Activated gamma-delta T cell (primary cell): ENCODE measurements around the gene SLC6A12.
"Not testable (repeated sequence)": the region's sequence is repeated elsewhere in the genome, so short reads cannot be mapped to it uniquely, and the experiment has no call there.

Source experiments
- DNase-seq: peaks from one replicate; lab custom pipeline; 2025; lab: John Stamatoyannopoulos, UW

Gene SLC6A12

GRCh38 chr12:197911-198695 is 15.9 kb downstream of the SLC6A12 start:
- DNase-seq = no peak

- DNase-seq = no peak
Observed at GRCh38 chr12:197347-197746, 16.6 kb downstream of the SLC6A12 start.

- DNase-seq = no peak
Observed at GRCh38 chr12:196436-196835, 17.5 kb downstream of the SLC6A12 start.

GRCh38 chr12:195951-196350 is 18.0 kb downstream of the SLC6A12 start:
- DNase-seq = no peak

GRCh38 chr12:195156-195555 is 18.8 kb downstream of the SLC6A12 start:
- DNase-seq = no peak

- DNase-seq = no peak
Observed at GRCh38 chr12:194276-194675, 19.7 kb downstream of the SLC6A12 start.

GRCh38 chr12:193261-193660 is 20.7 kb downstream of the SLC6A12 start:
- DNase-seq = no peak

- DNase-seq = no peak
Observed at GRCh38 chr12:191541-191940, 22.4 kb downstream of the SLC6A12 start.

- DNase-seq = no peak
Observed at GRCh38 chr12:190881-191280, 23.1 kb downstream of the SLC6A12 start.

- DNase-seq = no peak
Observed at GRCh38 chr12:189622-189962, 24.4 kb downstream of the SLC6A12 start.

GRCh38 chr12:188910-189621 is 24.9 kb downstream of the SLC6A12 start:
- no peak for DNase-seq

GRCh38 chr12:187986-188909 is 25.7 kb downstream of the SLC6A12 start:
- not testable (repeated sequence) for DNase-seq

GRCh38 chr12:186006-186625 is 27.8 kb downstream of the SLC6A12 start:
- DNase-seq = no peak

GRCh38 chr12:185576-185955 is 28.4 kb downstream of the SLC6A12 start:
- no peak for DNase-seq

- DNase-seq = no peak
Observed at GRCh38 chr12:184811-185575, 29.0 kb downstream of the SLC6A12 start.

- DNase-seq = no peak
Observed at GRCh38 chr12:182381-182892, 31.5 kb downstream of the SLC6A12 start.

- no peak for DNase-seq
Observed at GRCh38 chr12:181921-182320, 32.0 kb downstream of the SLC6A12 start.

GRCh38 chr12:180445-180844 is 33.5 kb downstream of the SLC6A12 start:
- DNase-seq = no peak

GRCh38 chr12:179885-180284 is 34.1 kb downstream of the SLC6A12 start:
- no peak for DNase-seq

- no peak for DNase-seq
Observed at GRCh38 chr12:179131-179884, 34.6 kb downstream of the SLC6A12 start.

GRCh38 chr12:178829-179109 is 35.2 kb downstream of the SLC6A12 start:
- no peak for DNase-seq
